Raji (cell line): ENCODE measurements around the gene TBL1X.

Source experiments
- POLR2A ChIP-seq: IDR thresholded peaks from 2 replicates; pipeline ENCODE4 v1.6.1; 2011; ENCODE audit warnings: low read depth, low read length, control low read depth; ENCODE audit not compliant: insufficient read depth

The TBL1X gene

DNA sequence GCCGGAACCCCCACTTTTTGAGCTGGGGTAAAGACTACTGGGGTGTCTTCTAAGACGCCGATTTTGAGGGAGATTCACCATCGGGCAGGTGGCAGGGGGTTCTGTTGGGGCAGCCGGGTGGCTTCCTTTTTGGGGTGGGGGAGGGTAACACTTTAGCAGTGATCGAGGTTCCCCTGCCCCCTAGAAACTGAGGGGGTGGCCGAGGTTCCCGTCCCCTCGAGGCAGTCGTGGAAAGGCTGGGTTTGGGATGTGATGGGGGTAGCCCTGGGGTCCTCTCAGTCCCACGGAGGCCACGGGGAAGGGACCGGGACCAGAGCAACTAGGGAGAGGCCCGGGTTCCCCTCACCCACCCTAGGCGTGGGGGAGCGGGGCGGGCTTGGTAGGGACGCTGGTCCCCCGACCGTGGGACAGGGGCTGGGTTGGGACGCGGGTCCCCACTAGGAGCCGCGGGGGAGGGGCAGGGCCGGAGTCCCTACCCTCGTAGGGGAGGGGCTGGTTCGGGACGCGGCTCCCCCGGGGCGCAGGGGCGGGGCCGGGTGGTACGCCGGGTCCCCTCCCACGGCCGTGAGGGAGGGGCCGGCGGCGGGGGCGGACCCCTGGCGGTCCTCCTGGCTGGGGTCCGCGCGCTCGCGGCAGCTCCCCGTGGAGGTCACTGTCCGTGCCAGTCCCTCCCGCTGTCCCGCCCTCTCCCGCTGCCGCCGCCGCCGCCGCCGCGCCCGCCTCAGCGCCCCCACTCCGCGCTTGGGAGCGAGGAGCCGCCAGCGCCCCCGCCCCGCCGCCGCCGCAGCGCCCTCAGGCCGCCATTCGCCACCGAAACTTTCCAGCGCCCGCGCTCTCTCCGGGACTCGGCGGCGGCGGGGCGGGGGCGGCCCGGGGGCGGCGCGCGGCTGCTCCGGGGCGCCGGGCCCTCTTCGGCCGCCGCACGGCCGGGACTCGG is at the start of gene TBL1X:
TSS of gene TBL1X (plus strand) at position 624 of the 937 bp plus-strand sequence. CDS start 188,529 bp downstream, outside the sequence.
- TF ChIP-seq POLR2A: peak; percentile 45

DNA sequence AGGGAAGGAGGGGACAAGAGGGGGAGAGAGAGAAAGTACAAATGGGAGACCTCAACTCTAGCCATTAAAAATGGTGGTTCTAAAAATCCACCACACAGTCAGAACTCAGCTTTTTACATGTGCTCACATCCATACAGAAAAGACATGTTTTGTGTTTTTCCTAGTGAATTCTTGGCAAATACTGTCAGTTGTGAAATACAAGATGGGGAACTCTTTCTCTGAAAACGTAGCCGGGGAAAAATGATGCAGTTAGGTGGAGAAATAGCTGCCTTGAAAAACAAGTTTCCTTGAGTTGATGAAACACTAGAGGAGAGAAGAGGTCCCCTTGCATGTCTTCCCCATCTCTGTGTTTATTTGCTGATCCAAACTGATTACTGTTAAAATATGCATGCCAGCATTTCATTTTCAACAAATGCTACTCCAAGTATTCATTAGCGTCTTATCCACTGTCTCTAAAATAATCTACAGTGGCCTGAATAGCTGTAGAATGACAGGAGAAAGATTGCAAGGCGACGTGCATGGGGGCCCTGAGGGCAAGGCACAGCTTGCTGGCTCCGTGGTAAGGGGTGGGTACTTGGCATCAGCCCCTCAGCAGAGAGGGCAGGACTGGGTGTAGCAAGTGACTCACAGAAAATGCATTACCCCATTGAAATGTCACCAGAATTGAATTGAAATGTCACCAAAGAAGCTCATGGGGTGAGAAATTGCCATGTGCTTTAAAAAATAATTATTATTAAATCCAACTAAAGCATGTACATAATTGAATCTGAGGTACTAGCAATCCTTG is 48.1 kb upstream of the TBL1X start:
- no peak for TF ChIP-seq POLR2A

DNA sequence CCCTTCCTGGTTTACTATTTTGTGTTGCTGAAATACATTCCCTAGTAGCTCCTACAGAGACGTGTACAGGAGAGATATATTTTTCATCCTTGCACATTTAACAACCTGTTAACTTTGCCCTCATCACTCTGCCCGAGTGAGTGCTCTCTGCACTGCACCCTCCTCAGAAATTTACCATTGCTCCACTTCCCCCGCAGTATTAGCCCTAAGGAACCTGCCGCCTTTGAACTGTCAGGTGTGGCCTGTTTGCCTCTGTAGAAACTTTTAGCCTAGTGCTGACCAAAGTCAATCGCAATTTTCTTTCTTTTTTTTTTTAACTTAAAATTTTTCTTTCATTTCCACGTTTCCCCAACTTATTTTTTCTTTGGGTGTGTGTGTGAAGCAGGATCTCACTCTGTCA is 46.6 kb upstream of the TBL1X start:
- TF ChIP-seq POLR2A: no peak

DNA sequence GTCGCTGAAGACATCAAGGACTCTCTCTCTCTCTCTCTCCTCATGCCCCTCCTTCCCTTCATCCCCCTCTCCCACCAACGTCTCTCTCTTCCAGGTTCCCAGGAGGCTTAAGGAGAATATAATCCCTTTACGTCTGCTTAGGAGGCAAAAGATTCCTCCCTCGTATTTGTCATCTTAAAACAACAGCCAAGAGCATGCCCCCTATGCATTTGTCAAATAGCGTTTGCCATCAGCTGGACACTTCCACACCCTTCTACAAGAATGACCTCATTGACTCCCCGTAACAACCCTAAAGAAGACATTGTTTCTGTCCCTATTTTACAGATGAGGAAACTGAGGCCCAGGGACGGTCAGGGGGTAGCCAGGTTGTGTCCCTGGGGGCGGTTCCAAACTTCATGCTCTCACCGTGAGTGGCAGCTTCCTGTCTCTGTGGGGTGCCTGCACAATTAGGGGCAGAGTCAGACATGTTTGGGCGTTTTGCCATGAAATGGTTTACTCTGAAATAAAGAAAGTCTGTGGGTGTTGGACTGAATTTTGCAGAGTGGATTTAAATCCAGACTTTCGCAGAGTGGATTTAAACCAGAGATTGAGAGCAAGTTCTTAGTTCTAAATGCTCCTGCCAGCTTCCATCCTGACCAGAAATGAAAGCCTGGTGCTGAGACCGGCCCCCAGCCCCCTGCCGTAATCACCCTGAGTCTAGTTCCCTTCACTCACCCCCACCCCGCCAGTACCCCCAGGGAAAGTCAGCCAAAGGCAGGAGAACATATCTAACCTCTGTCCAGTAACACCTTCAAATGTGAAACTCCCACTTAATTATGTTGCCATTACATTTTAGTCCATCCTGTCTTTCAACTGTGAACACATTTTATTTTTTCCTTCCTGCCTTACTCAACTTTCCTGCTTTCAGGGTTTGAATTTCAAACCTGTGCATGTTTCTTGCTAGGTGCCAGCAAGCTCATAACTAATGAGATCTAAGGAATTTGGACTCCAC is 44.3 kb upstream of the TBL1X start:
- no peak for TF ChIP-seq POLR2A

DNA sequence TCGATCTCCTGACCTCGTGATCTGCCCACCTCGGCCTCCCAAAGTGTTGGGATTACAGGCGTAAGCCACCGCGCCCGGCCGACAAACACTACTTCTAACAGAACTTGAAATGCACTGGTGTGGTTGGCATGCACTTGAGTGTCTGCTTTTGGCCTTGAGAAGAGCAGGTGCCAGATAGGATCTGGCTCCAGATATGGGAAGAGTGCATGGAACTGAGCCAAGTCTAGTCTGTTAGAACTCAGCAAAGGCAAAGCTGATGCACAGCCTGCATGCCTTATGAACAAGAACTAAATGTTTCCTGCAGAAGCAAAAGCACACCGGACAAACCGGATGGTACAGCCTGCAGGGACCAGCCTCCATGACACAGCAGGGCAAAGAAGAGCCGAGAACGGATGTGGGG is 35.1 kb upstream of the TBL1X start:
- TF ChIP-seq POLR2A: no peak

DNA sequence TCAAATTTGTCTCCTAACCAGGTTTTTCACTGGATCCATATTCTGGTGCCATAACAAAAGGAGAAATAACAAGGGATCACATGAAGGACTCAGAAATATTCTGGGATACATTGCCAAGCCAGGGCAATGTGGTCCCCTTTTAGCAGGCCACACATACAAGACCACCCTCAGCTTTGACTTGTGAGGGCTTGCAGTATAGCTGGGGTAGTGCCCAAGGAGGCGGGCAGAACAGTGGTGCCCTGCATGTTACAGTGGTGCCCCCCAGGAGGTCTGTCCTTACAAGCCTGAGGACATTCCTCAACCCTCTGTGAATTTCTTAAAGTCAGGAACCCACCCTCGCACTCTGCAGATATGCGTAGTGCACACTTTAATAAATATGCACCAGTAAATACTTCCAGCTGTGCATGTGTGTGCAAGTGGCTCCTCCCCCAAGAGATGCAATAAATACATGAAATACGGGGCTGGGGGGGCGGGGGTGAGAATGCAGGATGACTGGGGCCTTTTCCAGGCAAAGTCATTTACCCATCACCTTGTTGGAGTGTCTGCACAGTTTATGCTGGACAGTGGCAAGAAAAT is 34.4 kb upstream of the TBL1X start:
- TF ChIP-seq POLR2A: no peak

DNA sequence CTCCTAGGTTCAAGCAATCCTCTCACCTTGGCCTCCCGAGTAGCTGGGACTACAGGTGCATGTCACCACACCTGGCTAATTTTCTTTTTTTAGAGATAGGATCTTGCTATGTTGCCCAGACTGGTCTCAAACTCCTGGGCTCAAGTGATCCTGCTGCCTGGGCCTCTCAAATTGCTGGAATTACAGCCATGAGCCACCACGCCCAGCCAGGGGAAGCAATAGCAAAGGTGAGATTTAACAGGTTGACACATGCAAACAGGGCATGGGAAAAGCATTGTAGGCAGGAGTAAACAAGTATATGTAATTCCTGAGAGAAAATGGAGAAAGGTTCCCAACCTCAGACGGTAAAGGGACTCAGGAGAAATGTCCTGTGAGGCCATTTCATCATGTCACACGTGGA is 33.6 kb upstream of the TBL1X start:
- TF ChIP-seq POLR2A: no peak

DNA sequence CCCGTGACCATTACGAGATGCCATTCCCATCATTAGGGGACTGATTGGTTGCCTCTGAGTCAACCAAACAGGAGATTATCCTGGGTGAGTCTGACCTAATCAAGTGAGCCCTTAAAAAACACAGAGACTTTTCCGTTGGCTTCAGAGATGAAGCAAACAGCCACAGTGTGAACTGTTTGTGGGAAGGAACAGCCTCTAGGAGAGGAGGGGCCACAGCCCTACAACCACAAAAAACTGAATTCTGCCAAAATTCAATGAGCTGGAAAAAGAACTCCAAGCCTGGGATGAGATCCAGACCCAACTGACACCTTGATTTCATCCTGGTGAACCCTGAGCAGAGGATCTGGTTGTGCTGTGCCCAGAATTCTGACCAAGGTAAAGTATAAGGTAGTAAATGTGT is 31.3 kb upstream of the TBL1X start:
- TF ChIP-seq POLR2A: no peak

DNA sequence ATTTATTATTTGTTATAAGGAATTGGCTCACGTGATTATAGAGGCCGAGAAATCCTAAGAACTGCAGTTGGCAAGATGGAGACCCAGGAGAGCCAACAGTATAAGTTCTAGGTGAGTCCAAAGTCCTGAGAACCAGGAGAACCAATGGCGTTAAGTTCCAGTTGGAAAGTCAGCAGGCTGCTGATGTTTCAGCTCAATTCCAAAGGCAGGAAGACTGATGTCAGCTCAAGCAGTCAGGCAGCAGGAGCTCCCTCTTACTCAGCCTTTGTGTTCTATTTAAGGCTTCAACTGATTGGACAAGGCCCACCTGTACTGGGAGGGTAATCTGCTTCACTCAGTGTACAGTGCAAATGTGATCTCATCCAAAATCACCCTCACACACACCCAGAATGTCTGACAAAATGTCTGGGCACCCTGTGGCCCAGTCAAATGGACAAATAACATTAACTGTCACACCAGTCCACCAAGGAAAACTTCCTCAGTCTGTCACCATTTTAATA is 30.8 kb upstream of the TBL1X start:
- TF ChIP-seq POLR2A: no peak

DNA sequence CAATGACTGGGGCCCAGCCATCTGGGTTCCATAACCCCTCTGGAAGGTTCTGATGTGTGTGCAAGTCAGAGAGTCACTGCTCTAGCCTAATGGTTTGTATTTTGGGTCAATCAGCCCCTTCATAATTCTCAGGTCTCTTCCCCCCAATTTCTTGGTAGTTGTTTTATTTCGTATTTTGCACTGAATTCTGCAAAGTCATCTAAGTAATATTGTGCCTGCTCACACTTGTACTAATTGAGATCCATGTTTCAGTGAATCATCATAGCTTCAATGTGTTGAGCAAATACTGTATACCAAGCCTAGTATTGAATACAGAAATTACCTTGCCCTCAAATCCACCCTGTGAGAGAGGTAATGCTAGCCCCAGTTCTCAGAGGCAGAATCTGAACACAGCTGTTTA is 28.0 kb upstream of the TBL1X start:
- TF ChIP-seq POLR2A: no peak

DNA sequence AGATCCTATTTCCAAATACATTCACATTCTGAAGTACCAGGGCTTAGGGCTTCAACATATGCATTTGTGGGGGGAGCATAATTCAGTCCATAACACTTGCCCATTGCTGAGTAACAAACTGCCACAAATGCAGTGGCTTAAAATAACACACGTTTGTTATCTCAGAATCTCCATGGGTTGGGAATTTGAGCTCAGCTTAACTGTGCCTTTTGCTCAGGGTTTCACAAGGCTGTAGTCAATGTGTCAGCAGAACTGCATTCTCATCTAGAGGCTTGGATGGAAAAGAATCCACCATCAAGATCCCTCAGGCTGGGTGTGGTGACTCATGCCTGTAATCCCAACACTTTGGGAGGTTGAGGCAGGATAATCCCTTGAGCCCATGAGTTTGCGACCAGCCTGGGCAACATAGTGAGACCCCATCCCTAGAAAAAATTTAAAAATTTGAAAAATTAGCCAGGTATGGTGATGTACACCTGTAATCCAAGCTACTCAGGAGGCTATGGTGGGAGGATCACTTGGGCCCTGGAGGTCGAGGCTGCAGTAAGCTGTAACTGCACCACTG is 25.8 kb upstream of the TBL1X start:
- TF ChIP-seq POLR2A: no peak

DNA sequence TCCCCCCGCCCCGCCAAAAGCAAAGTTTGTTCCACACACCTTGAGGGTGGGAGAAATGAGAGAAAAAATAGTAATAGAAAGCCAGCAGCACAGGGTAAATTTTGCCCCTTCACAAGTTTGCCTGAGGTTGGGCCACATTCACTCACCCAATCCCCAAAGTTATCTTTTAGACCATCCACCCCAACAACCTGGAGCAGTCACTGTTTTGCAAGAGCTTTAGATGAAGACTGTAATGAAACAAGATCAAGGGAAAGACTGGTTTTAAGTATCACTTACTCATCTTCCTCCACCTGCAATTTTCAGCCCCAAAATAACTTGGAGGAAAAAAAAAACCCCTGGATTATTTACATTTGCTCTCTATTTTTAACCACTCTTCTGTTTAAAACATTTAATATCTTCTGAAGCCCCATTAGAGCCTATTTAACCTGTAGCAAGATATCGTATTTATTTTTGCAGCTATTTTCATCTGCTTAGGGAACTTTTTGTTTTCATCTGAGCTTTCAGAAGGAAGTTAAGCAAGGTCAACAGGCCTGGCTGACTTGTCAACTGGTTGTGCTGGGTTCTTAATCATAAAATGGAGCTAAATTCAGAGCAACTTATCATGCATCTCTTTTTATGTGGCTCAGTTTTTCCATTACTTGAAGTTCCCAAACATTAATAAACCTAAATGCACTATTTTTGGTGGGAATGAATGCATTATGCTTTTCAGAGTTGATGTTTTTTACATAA is 24.6 kb upstream of the TBL1X start:
- no peak for TF ChIP-seq POLR2A

DNA sequence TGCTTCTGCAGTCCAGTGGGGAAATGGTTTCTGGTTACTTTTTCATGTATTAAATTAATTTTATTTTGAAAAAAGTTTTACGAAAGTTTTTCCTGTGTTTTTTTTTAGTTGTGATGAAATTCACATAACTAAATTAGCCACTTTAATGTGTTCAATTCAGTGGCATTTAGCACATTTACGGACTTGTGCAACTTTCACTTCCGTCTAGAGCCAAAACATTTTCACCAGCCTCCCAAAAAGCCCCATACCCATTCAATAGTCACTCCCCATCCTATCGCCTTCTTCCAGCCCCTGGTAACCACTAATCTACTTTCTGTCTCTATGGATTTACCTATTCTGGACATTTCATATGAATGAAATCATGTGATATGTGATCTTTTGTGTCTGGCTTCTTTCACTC is 22.8 kb upstream of the TBL1X start:
- no peak for TF ChIP-seq POLR2A
